Stimulated activated CD4-positive, alpha-beta T cell treated with anti-CD3 and anti-CD28 coated beads, Interleukin-4, amount 100 ng/mL, for 1 hour (primary cell): ENCODE measurements around the gene SPOCK1.

Source experiments
- DNase-seq: peaks from one replicate; pipeline ENCODE4 v3.0.0-alpha.2; 2020

The SPOCK1 gene

DNA sequence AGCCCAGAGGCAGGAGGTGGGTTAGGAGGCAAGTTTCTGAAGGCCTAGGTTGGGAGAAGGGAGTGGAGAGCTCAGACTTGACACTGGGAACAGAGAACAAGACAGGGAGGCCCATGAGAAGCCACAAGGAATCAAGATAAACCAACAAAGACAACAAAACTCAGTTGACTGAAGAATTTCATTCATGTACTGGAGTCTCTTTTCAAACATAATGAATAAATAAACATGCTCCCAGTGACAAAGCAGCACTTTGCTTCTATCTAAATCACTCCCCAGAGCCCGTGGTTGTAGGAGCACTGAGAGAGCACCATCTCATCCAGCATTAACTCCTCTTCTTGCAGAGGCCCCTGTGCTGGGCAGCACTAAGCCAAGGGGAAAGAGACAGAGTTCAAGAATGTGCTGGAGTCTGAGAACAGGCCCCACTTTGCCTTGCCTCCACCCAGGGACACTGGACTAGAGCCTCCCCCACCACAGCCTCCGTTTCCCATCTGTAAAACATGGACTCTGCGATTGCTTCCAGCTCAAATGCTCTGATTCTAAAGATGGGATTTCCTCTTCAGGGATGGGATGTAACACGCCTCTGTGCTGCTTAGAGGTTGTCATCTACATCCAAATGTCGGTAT, 282.0 kb downstream of the SPOCK1 start:
- no peak for DNase-seq

- no peak for DNase-seq
Measured at GRCh38 chr5:137215780-137216179, 283.3 kb downstream of the SPOCK1 start.

DNA sequence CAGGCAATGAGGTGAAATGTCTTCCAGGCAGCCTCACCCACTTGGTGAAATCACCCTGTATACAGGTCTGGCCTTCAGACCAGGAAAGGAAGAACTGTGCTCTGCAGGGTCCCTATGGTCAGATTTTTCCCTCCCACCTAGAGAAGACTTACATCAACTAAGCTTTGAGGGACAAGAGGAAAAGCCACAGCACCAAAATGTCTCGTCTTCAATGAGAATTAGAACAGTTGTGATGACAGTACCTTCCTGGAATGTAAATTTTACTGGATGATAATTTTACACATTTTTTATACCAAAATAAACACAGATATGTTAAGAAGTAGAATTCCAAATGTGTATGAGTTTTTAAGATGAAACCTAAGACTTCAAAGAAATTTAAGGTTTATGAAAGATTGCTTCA, 283.9 kb downstream of the SPOCK1 start:
- DNase-seq, result no peak

DNA sequence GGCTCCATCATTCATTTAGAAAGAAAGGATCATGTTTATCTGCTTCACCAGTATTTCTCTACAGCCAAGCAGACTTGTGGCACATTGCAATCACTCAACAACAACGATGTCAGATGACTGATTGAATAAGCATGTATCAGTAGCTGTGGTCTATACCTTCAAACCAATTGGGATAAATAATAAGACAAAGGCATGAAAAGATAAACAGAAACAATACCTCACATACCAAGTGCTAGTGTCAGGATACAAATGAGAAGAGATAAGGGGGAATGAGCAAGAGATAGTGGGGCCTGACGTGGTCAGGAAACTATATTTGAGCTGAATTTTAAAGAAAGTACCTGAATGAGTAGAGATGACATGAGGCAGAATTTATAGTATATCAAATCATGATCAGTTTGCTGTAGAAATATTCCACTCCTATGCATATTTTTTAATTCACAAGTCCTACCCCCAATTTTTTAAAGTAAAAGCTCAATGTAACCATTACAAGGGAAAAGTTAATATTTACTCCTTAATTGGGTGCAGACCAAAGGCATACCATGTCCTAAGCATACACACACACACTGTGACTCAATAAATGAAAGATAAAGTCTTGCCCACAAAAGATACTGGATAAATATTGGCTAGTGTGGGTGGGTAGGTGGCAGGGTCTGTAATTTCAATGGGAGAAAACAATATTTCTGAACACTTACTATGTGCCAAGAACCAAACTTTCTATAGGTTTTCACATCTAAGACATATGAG, 284.5 kb downstream of the SPOCK1 start:
- DNase-seq, result no peak

- DNase-seq, result no peak
Measured at GRCh38 chr5:137212471-137212870, 286.7 kb downstream of the SPOCK1 start.

DNA sequence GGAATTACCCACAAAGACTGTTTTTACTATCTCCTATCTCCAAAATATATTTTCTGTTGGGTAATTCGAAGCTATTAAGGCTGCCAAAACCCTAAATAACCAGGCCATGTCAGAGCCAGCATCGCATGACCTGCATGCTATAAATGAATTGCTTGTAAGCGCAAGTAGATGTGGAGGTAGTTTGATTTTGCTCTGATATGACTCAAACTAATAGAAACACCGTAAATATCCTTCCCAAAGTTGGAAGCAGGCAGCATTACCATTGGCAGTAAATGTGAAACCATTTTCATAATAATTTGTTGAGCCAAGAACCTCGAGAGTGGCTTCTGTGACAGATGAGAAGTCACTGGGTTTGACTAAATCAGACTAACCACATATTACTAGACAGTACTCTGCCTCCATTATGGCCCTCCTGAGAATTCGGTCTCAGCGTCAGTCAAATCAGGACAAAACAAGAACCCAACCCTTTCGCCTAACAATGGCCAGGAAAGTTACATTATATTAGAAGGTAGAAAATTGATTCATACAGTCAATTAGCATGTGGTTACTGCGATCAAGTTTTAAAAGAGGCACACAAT, 289.8 kb downstream of the SPOCK1 start:
- DNase-seq, result no peak

- no peak for DNase-seq
Measured at GRCh38 chr5:137207023-137207760, 291.9 kb downstream of the SPOCK1 start.

GRCh38 chr5:137206030-137206715, 293.0 kb downstream of the SPOCK1 start:
- DNase-seq, result no peak

DNA sequence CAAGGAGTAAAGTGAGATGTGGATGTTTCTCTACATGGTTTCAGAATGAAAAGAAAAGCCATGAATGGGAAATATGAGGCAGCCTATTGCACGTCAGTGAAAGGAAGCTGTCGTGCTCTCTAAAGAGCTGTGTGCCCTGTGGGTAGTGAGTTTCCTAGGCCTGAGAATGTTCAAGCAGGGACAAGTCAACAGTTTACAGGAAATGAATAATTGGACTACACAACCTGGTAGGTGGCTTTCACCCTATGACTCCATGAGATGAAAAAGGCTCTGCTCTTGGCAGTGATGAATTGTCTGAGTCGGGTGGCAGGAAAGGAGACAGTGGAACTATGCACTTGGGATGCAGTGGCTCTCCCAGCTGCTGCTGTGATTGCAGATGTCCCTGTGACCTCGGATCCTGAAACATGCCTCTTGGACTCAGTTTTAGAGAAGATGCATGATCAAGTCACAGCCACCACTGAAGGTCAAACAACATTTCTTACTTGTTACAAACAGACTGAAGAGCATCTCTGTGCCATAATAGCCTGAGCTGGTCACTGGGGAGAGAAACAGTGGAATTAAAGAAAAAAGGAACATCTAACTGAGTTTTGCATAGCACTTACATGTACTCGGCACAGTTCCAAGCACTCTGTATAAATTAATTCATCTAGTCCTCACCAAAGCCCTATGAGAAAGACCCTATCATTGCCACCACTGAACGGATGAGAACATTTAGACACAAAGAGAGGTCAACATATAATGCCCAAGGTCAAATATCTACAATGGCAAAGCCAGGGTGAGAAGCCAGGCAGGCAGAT, 293.7 kb downstream of the SPOCK1 start:
- DNase-seq, result no peak

DNA sequence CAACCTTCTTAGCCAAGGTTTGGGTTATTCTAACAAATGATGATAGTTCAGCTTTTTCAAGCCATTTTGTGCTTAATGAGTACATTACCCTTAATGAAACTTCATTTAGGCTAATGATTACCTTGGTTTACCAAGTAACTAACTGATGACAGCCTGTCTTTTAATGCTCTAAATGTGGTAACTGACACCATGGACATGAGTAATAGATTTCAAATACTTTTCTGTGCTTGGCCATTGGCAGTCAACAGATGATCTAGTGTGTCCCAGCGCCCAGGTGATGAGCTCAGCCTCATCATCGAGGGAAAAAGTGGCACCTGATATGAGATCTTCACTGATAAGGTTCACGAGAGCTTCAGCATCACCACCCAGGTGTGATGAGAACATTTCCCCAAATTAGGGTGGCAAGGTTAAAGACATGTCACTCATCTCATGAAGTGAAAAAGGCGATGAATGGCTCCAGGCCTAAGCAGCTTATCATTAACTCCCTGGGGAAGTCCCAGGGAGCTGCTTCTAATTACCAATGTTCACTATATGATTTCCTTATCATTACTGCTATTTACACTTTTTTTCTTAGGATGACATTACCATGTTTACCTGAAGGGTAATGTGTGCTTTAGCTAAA, 296.0 kb downstream of the SPOCK1 start:
- DNase-seq, result no peak

DNA sequence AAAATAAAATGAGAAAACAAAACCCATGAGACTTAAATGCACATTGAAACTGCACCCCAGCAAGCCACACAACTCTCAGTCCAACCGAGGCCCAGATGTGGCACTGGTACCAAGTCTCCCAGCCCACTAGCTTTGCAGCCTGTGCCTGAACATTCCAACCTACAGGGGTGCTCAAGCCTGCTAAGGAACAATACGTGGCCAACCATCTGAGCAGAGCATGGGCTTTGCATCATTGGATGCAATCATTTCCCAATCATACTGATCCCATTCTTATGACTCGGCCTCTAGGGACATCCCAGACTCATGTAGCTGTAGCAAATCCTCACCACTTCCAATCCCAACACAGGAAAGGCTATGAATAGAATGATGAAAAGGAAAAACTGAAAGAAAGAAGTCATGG, 297.2 kb downstream of the SPOCK1 start:
- no peak for DNase-seq

DNA sequence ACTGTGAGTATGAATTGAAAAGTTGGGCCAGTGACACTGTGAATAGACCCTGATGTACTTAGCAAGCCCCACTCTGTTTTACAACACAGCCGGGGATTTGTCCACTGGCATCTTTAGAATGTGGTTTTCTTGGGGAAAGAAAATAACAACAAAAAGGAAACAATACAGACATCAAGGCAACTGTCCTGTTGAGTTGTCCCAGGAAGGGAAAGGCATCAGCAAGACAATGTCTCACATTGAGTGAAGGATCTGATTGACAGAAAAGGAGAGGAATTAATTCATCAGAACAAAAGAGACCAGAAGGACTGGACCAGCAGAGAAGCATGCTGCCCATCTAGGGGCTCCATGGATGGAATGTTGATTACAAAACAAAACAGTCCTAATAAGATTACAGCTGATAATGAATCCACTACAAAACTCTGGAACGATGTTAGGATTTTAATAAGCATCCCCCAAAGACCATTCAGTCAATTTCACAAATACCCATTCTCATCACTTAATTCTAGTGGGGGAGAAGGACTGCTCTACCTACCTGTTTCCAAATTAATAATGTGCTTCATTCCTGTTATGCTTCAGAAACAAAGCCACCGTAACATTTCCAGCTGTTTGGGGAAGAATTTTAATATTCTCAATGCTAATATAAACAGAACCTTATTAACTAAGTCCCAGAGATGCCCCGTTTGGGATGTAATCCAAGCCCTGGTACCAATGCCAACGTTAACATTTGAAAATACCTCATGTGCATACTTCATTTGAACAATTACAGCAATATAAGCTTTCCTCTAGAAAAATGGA, 298.0 kb downstream of the SPOCK1 start:
- DNase-seq, result no peak

- no peak for DNase-seq
Measured at GRCh38 chr5:137199966-137200365, 299.2 kb downstream of the SPOCK1 start.

DNA sequence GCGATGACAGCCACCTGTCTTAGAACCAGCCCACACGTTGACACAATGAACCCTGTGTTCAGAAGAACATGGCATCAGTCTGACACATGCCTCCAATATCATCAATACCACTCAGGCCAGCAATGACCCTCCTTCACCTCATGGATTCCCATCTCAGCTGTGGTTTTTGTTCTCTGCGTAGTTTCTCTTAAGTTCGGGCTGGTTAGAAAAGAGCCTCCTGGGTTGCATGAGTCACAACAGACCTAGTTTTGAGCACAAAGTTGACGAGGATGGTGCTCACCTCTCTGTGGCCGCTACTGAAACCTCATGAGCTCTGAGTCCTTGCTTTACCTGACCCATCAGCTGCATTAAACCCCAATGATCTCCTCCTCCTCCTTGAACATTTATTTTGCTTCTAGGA, 299.9 kb downstream of the SPOCK1 start:
- DNase-seq, result no peak

- DNase-seq, result no peak
Measured at GRCh38 chr5:137195483-137195882, 303.6 kb downstream of the SPOCK1 start.

- no peak for DNase-seq
Measured at GRCh38 chr5:137194300-137194699, 304.8 kb downstream of the SPOCK1 start.

DNA sequence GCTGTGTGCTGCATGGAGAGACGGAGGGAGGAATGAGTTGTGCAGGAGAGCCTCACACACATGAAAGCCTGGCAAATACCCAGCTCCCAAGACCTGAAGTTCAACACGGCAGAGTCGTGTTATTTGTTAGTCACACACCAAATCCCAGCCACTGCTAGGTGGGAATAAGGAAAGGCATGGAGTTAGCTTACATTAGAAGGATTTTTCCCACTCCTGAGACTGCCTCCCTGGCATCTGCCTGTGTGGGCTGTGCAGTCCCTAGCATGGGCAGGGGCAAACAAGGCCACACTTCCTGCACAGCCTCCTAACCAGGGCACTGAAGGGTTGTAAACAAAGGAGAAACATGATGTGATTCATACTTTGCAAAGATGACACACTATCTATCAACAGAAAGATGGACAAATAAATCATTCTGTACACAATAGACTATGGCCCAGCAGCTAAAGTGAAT, 306.8 kb downstream of the SPOCK1 start:
- no peak for DNase-seq

- no peak for DNase-seq
Measured at GRCh38 chr5:137191179-137191578, 307.9 kb downstream of the SPOCK1 start.

DNA sequence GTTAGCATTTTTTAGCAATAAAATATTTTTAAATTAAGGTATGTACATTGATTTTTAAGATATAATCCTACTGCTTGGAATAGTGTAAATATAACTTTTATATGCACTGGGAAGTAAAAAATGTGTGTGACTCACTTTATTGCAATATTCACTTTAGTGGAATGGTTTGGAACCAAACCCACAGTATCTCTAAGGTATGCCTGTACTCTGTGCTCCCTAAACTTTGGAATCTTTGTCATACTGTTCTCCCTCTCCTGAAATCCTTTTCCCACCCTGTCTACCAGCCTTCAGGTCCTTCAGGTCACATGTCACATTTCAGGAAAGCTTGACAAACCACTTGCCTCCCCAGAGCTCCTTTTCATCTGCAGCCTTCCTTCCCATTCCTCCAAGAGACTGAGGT, 308.7 kb downstream of the SPOCK1 start:
- no peak for DNase-seq

- no peak for DNase-seq
Measured at GRCh38 chr5:137190031-137190430, 309.1 kb downstream of the SPOCK1 start.

GRCh38 chr5:137188566-137188965, 310.6 kb downstream of the SPOCK1 start:
- no peak for DNase-seq
